ENCODE results near the gene TTLL8. TPM values are rescaled to one million over a fixed set of nuclear protein-coding genes. Genes with fewer than 3 reads are reported as not detected.

Gene TTLL8
- total and polyA plus RNA-seq, 2 of the 8 experiments (the other 6 are each of a cell fraction or from before 2014, with no cell fraction given), result not detected

DNA sequence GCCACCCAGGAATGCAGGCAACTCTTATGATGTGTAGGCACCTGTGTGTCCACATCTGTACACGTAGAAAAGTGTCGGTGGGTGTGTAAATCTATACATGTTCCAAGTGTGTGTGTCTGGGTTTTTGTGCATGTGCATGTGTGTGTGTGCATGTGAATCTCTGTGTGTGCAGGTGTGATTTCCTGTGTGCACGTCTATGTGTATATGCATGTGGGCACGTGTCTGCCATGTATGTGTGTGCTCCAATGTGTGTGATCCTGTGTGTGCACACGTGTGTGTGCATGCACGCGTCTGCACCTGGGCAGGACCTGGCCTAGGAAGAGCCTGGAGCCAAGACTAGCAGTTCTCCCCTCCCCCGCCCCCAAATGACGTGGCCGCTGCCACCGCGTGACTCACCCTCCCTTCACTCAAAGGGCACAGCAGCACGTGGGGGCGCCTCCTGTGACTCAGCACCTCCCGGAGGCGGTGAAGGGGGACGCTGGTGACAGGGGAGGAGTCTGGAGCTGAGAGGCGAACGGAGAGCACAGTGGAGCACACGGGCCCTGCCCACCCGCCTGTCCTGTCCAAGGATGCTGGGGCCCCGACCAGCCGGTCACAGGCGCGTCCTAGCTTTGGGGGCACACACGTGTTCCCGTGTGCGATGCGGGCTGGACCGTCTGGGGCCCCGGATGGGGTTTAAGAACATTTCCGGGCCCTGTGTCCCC is 87.4 kb downstream of the TTLL8 start (continued):
- TF ChIP-seq HDAC6 (IDR thresholded peaks at IDR 0.05; ENCODE audit: low read depth, low read length) (no peak), SIRT6 (IDR thresholded peaks at IDR 0.05; ENCODE audit: low read length) (no peak), SP2 (IDR thresholded peaks at IDR 0.05; ENCODE audit: low read length) (no peak), TCF12 (IDR thresholded peaks at IDR 0.05; ENCODE audit: low read depth, low read length) (no peak), EGR1 (IDR thresholded peaks at IDR 0.05; ENCODE audit: borderline replicate concordance, low read depth, low read length) (no peak), YY1 (IDR thresholded peaks at IDR 0.05; ENCODE audit: low read depth, low read length) (no peak), TAF7 (optimal IDR thresholded peaks at IDR 0.05; ENCODE audit: borderline replicate concordance, low read depth, low read length) (peak; percentile 40), KDM4A (IDR thresholded peaks at IDR 0.05; ENCODE audit: low read depth, low read length, severe bottlenecking) (no peak), NANOG (IDR thresholded peaks at IDR 0.05; ENCODE audit: insufficient read depth, low read depth, low read length, poor library complexity, severe bottlenecking) (no peak), RBBP5 (IDR thresholded peaks at IDR 0.05; ENCODE audit: borderline replicate concordance, low read depth, low read length) (no peak), NRF1 (IDR thresholded peaks at IDR 0.05; ENCODE audit: low read depth, low read length) (no peak), GABPA (IDR thresholded peaks at IDR 0.05; ENCODE audit: borderline replicate concordance, insufficient read depth, low read length) (no peak), BACH1 (IDR thresholded peaks at IDR 0.05; ENCODE audit: low read length) (peak; percentile 92), RFX5 (IDR thresholded peaks at IDR 0.05; ENCODE audit: borderline replicate concordance, low read depth, low read length) (no peak), PHF8 (conservative IDR thresholded peaks at IDR 0.05; ENCODE audit: low read depth, low read length) (no peak), SIN3A (conservative IDR thresholded peaks at IDR 0.05 in 1 of 2, IDR thresholded peaks at IDR 0.05 in 1 of 2; ENCODE audit: low read depth in 1 of 2, low read length in 2 of 2) (0 out of 4 replicates have a peak, but pooled peaks of 1 of the 2 experiments have one; percentile 31), POU5F1 (IDR thresholded peaks at IDR 0.05; ENCODE audit: low read depth, low read length) (no peak), KDM1A (IDR thresholded peaks at IDR 0.05; ENCODE audit: borderline replicate concordance, low read length) (peak; percentile 11; the same call in 1 of the 2 replicates), SP1 (IDR thresholded peaks at IDR 0.05; ENCODE audit: low read depth, low read length) (no peak), RXRA (IDR thresholded peaks at IDR 0.05; ENCODE audit: insufficient read depth, low read depth, low read length) (no peak), MAFK (IDR thresholded peaks at IDR 0.05; ENCODE audit: low read depth, low read length) (peak; percentile 82; the same call in 1 of the 2 replicates), SIX5 (IDR thresholded peaks at IDR 0.05; ENCODE audit: low read depth, low read length) (no peak), SP4 (IDR thresholded peaks at IDR 0.05; ENCODE audit: low read length) (no peak), CBX5 (IDR thresholded peaks at IDR 0.05; ENCODE audit: low read depth, low read length) (no peak), GTF2F1 (IDR thresholded peaks at IDR 0.05; ENCODE audit: borderline replicate concordance, low read depth, low read length) (no peak), FOSL1 (IDR thresholded peaks at IDR 0.05; ENCODE audit: insufficient read depth, low read depth, low read length) (no peak)

Measured in H1 (cell line).